SK-N-SH (cell line): ENCODE data around the gene C12orf42. TPM values are rescaled to one million over a fixed set of nuclear protein-coding genes. Genes with fewer than 3 reads are reported as not detected.
A peak's percentile ranks its signal among the peaks of the same experiment; 100 is the strongest.

Experiments used
- CTCF ChIA-PET: fragments of 300-600, 350-600 bp; formaldehyde crosslinking; extraction: SDS; loops from one replicate; lab custom pipeline; 2021; lab: Yijun Ruan, JAX
- POLR2A ChIA-PET: fragments of 350-600 bp; sonication (Branson Sonifier 250); formaldehyde crosslinking; extraction: SDS; loops from one replicate; lab custom pipeline; 2020; ENCODE audit warnings: antibody characterized with exemption, inconsistent platforms; lab: Yijun Ruan, JAX
- DNase-seq: peaks from one replicate; pipeline ENCODE4 v3.0.0; 2012
- H2AFZ ChIP-seq: fragments of 200-600 bp; sonication (generic); 2 replicates; pipeline ENCODE4 v1.8.1; 2016; ENCODE audit warnings: antibody characterized with exemption, mild to moderate bottlenecking, low read depth
- H3F3A ChIP-seq: fragments of 200-600 bp; sonication (generic); replicated peaks from 2 replicates; pipeline ENCODE3; 2016; ENCODE audit warnings: antibody characterized with exemption, mild to moderate bottlenecking; ENCODE audit not compliant: insufficient read depth
- H3K27ac ChIP-seq, 2 experiments: fragments of 200-500 bp in 1 of 2; fragments of 200-600 bp in 1 of 2; sonication (Bioruptor generic) in 1 of 2; sonication (generic), shearing (Covaris generic) in 1 of 2; 2 replicates each; pipeline versions ENCODE4 v1.5.1 to v1.6.1; 2014 to 2016; ENCODE audit warnings: low read depth in 2 of 2, inconsistent platforms in 1 of 2, low read length in 1 of 2, mild to moderate bottlenecking in 1 of 2, mixed read lengths in 1 of 2
- H3K27me3 ChIP-seq: fragments of 200-600 bp; sonication (generic), shearing (Covaris generic); 2 replicates; pipeline ENCODE4 v1.6.1; 2016; ENCODE audit warnings: mixed run types; ENCODE audit not compliant: insufficient read depth
- H3K36me3 ChIP-seq, 2 experiments: fragments of 200-500 bp in 1 of 2; fragments of 200-600 bp in 1 of 2; sonication (Bioruptor generic) in 1 of 2; sonication (generic) in 1 of 2; replicated peaks in 1 of 2; 2 replicates each; pipeline versions ENCODE3 to v1.5.1; 2014 to 2016; ENCODE audit warnings: low read length in 1 of 2, mild to moderate bottlenecking in 1 of 2; ENCODE audit not compliant: insufficient read depth in 2 of 2, control insufficient read depth in 1 of 2
- H3K4me1 ChIP-seq, 2 experiments: fragments of 200-500 bp in 1 of 2; fragments of 200-600 bp in 1 of 2; sonication (Bioruptor generic) in 1 of 2; sonication (generic), shearing (Covaris generic) in 1 of 2; 2 replicates each; pipeline versions ENCODE4 v1.5.1 to v1.6.1; 2014 to 2016; ENCODE audit warnings: low read depth in 1 of 2, low read length in 1 of 2, mixed run types in 1 of 2; ENCODE audit not compliant: insufficient read depth in 2 of 2, control insufficient read depth in 1 of 2
- H3K4me2 ChIP-seq: fragments of 200-600 bp; sonication (generic), shearing (Covaris generic); 2 replicates; pipeline ENCODE4 v1.6.1; 2017; ENCODE audit warnings: mixed run types
- H3K4me3 ChIP-seq, 2 experiments: fragments of 200-500 bp in 1 of 2; fragments of 200-600 bp in 1 of 2; sonication (Bioruptor generic) in 1 of 2; sonication (generic), shearing (Covaris generic) in 1 of 2; 2 replicates each; pipeline versions ENCODE4 v1.5.1 to v1.8.1; 2014 to 2016; ENCODE audit warnings: low read depth in 2 of 2, inconsistent platforms in 1 of 2, low read length in 1 of 2, mild to moderate bottlenecking in 1 of 2, mixed read lengths in 1 of 2, moderate library complexity in 1 of 2
- H3K79me2 ChIP-seq: fragments of 200-600 bp; sonication (generic); 2 replicates; pipeline ENCODE4 v1.8.1; 2017; ENCODE audit warnings: mild to moderate bottlenecking; ENCODE audit not compliant: insufficient read depth
- H3K9ac ChIP-seq: fragments of 200-600 bp; sonication (generic); 2 replicates; pipeline ENCODE4 v1.6.1; 2017; ENCODE audit warnings: mixed run types
- H3K9me2 ChIP-seq: fragments of 200-600 bp; sonication (generic); 2 replicates; pipeline ENCODE4 v1.6.1; 2017; ENCODE audit warnings: mixed run types
- H3K9me3 ChIP-seq: fragments of 200-600 bp; sonication (generic); 2 replicates; pipeline ENCODE4 v1.6.1; 2017; ENCODE audit warnings: mixed run types, mild to moderate bottlenecking, moderate library complexity
- H4K20me1 ChIP-seq: fragments of 200-600 bp; sonication (generic); 2 replicates; pipeline ENCODE4 v1.6.1; 2017; ENCODE audit warnings: mild to moderate bottlenecking, mixed run types; ENCODE audit not compliant: insufficient read depth
- CTCF ChIP-seq: fragments of 200-600 bp; sonication (generic); IDR thresholded peaks from 2 replicates; pipeline ENCODE4 v1.6.1; 2017; ENCODE audit warnings: antibody characterized with exemption, mild to moderate bottlenecking, moderate library complexity
- FOXJ3 ChIP-seq: sonication (generic); formaldehyde crosslinking; IDR thresholded peaks from 2 replicates; pipeline ENCODE4 v1.5.1; 2020; ENCODE audit warnings: mild to moderate bottlenecking, missing genetic modification reagents
- GATA2 ChIP-seq: sonication (generic); formaldehyde crosslinking; IDR thresholded peaks from 2 replicates; pipeline ENCODE4 v1.5.0; 2020; ENCODE audit warnings: mild to moderate bottlenecking, missing genetic modification reagents
- MXI1 ChIP-seq: IDR thresholded peaks from 2 replicates; pipeline ENCODE4 v1.6.1; 2012; ENCODE audit warnings: mild to moderate bottlenecking, low read depth, low read length, improper control_type of control experiment
- NFIC ChIP-seq: IDR thresholded peaks from 2 replicates; pipeline ENCODE4 v1.4.0; 2012; ENCODE audit warnings: borderline replicate concordance
- NRF1 ChIP-seq: IDR thresholded peaks from 2 replicates; pipeline ENCODE4 v1.6.1; 2012; ENCODE audit warnings: low read depth, mild to moderate bottlenecking, low read length
- REST ChIP-seq: IDR thresholded peaks from 2 replicates; pipeline ENCODE4 v1.6.1; 2012; ENCODE audit warnings: mild to moderate bottlenecking, low read depth, low read length, moderate library complexity
- RFX5 ChIP-seq: IDR thresholded peaks from 2 replicates; pipeline ENCODE4 v1.6.1; 2012; ENCODE audit warnings: mild to moderate bottlenecking, improper control_type of control experiment, low read length
- RXRA ChIP-seq: IDR thresholded peaks from 2 replicates; pipeline ENCODE4 v1.4.0; 2012; ENCODE audit warnings: low read depth, mild to moderate bottlenecking, borderline replicate concordance
- SIN3A ChIP-seq: IDR thresholded peaks from 2 replicates; pipeline ENCODE4 v1.6.1; 2012; ENCODE audit warnings: low read depth, mild to moderate bottlenecking, low read length, moderate library complexity, borderline replicate concordance
- TCF12 ChIP-seq: IDR thresholded peaks from 2 replicates; pipeline ENCODE4 v1.4.0; 2012
- USF1 ChIP-seq: IDR thresholded peaks from 2 replicates; pipeline ENCODE4 v1.4.0; 2012; ENCODE audit warnings: low read depth, borderline replicate concordance
- ZBTB33 ChIP-seq: IDR thresholded peaks from 2 replicates; pipeline ENCODE4 v1.4.0; 2012; ENCODE audit warnings: low read depth, borderline replicate concordance
- WGBS: methylation state at CpG from one replicate; pipeline ENCODE4 v1.1.6; 2017; ENCODE audit warnings: low lambda C conversion rate; 5-methylcytosine and 5-hydroxymethylcytosine counted together
- polyA plus RNA-seq, 3 experiments: library from polyadenylated mRNA; depleted of rRNA; stranded (reverse); fragments of >200 nt; gene quantifications; 2 replicates each; pipeline ENCODE4 v1.2.3, GENCODE V29; 2012
- TF ChIP-seq, protein P1 (sequence below): IDR thresholded peaks from 2 replicates; pipeline ENCODE4 v1.4.0; 2012; ENCODE audit warnings: low read depth
- TF ChIP-seq, protein P2 (sequence below): fragments of 150-350 bp; IDR thresholded peaks from 2 replicates; pipeline ENCODE4 v1.6.1; 2017; ENCODE audit warnings: antibody characterized with exemption, low read length, low read depth, borderline replicate concordance

C12orf42 gene
- polyA plus RNA-seq, 1 of the 3 experiments (the other 2 are of a cell fraction): not detected

DNA sequence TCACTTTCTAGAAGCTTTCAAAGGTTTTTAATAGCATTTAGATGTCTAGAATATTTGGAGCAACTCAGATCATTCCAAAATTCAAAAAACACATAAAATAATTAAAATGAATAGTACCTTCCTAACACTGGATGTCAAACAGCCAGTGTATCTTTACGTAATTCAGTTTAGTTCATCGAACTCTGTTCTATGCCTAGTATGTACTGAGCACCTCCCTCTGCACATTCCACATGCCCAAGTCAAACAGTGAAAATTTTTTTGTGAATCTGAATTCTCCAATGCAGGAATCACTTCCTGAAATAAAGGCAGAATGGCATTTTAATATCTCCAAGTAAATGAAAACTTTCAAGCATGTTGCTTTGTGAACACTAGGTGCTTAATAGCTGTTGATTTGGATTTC lies 192.3 kb downstream of the C12orf42 start (continued):
- no peak for TF ChIP-seq REST
- no peak for TF ChIP-seq MXI1
- no peak for TF ChIP-seq SIN3A
- TF ChIP-seq GATA2: no peak
- TF ChIP-seq, protein P1, sequence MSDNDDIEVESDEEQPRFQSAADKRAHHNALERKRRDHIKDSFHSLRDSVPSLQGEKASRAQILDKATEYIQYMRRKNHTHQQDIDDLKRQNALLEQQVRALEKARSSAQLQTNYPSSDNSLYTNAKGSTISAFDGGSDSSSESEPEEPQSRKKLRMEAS: no peak
- TF ChIP-seq NFIC: no peak
- no peak for TF ChIP-seq FOXJ3 (CRISPR knock-in tag)
- no peak for TF ChIP-seq NRF1

DNA sequence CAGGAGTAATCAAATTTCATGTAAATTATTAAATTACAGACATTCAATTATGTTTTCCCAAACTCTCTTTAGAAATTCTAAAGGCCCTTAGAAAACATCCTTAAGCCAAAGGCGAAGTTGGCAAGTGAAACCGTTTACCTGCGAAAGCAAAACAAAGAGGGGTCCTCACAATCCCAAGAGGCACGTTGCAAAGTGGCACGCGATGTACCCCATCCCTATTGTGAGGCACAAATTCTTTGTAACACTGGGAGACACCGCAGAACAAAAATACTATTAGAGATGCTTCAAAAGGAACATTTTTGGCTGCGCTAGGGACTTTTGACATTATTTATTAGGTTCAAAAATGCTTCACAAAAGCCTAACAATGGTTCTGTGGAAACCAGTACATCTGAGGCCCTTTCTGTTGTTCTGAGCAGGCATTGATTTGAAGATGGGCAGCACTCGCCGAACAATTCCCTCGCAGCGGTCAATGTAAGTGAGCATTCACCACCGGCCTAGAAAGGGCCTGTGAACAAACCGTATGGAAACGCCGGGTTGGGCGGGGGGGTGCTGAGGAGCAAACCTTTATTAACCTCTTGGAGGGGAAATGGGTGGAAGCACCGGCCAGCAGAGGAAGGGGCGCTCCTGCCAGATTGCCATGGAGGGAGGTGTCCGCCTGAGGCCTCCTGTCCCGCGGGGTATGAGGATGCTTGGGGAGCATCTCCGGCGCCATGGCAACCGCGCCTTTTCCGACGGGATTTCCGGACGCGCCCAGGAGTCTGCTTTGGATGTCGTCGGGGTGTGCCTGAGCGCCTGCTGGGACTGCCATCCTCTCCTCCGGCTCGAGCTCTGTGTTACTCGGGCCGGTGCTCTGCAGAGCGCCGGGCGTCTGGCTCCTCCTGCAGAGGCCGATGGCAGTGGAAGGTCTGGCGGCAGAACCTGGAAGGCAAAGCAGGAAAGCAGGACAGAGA lies 193.9 kb downstream of the C12orf42 start:
- no peaks in the 10 kb centered on the region; a peak in 1 of 4 replicates for H3K4me1 ChIP-seq
- no peaks in the 10 kb centered on the region for H3K79me2 ChIP-seq
- no peak overlapping the region for H3K4me2 ChIP-seq
- no peak overlapping the region for H3K9ac ChIP-seq
- DNase-seq: peak; percentile 31
- no peak overlapping the region for H3K4me3 ChIP-seq
- H3K9me2 ChIP-seq: no peaks in the 10 kb centered on the region
- H3F3A ChIP-seq: no peaks in the 10 kb centered on the region
- no peak overlapping the region for H3K27ac ChIP-seq
- ChIA-PET CTCF (no interaction called here), POLR2A (no interaction called here)
- no peaks in the 10 kb centered on the region for H3K36me3 ChIP-seq
- WGBS: 51% methylated on average over 26 of the region's 43 CpGs
- H3K9me3 ChIP-seq: no peaks in the 10 kb centered on the region
- H2AFZ ChIP-seq: no peak overlapping the region
- H3K27me3 ChIP-seq: no peaks in the 10 kb centered on the region
- H4K20me1 ChIP-seq: no peaks in the 10 kb centered on the region
- TF ChIP-seq RXRA (no peak), ZBTB33 (no peak), RFX5 (no peak), FOXJ3 (CRISPR knock-in tag) (no peak), USF1 (no peak), TCF12 (no peak), REST (no peak), CTCF (no peak)
- TF ChIP-seq, protein P2, sequence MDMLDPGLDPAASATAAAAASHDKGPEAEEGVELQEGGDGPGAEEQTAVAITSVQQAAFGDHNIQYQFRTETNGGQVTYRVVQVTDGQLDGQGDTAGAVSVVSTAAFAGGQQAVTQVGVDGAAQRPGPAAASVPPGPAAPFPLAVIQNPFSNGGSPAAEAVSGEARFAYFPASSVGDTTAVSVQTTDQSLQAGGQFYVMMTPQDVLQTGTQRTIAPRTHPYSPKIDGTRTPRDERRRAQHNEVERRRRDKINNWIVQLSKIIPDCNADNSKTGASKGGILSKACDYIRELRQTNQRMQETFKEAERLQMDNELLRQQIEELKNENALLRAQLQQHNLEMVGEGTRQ: no peak
